ENCODE data around the gene EHBP1L1.

EHBP1L1 gene

GRCh38 chr11:65627202-65627601, 51.3 kb downstream of the EHBP1L1 start:
- H3K27ac ChIP-seq = peak overlapping the region; percentile 16
- no peak for TF ChIP-seq CTCF (conservative IDR thresholded peaks at IDR 0.05; ENCODE audit: low read depth)
- DNase-seq (ENCODE audit: low spot score) = no peak
- CTCF ChIA-PET = no interaction called here
- POLR2A ChIA-PET (ENCODE audit: low non-redundant PET) = no interaction called here

DNA sequence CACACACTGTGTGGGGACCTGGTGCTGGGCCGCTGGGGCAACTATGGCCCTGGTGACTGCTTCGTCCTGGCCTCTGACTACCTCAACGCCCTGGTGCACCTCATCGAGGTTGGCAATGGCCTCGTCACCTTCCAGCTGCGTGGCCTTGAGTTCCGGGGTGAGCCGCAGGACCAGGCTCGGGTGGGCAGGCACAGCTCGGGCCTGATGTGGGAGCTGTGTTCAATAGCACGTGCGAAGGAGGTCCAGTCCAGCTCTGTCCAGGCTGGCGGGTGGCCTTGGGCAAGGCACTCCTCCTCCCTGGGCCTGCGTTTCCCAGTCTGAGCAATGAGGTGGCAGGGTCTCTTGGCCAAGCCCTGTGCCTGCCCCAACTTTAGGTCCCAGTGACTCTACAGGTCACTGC, 53.7 kb downstream of the EHBP1L1 start:
- CTCF ChIA-PET = interaction anchor here (1.7 kb wide), 1 partner anchor 9 kb away, joined by 9 read pairs; the partner anchor contains the start of gene SIPA1
- H3K27ac ChIP-seq = no peak overlapping the region
- TF ChIP-seq CTCF (conservative IDR thresholded peaks at IDR 0.05; ENCODE audit: low read depth) = no peak
- DNase-seq (ENCODE audit: low spot score) = no peak
- POLR2A ChIA-PET (ENCODE audit: low non-redundant PET) = no interaction called here

GRCh38 chr11:65630215-65630614, 54.4 kb downstream of the EHBP1L1 start:
- ChIA-PET POLR2A (ENCODE audit: low non-redundant PET) (no interaction called here), CTCF (no interaction called here)
- no peak for TF ChIP-seq CTCF (conservative IDR thresholded peaks at IDR 0.05; ENCODE audit: low read depth)
- no peak for DNase-seq (ENCODE audit: low spot score)
- no peak overlapping the region for H3K27ac ChIP-seq

DNA sequence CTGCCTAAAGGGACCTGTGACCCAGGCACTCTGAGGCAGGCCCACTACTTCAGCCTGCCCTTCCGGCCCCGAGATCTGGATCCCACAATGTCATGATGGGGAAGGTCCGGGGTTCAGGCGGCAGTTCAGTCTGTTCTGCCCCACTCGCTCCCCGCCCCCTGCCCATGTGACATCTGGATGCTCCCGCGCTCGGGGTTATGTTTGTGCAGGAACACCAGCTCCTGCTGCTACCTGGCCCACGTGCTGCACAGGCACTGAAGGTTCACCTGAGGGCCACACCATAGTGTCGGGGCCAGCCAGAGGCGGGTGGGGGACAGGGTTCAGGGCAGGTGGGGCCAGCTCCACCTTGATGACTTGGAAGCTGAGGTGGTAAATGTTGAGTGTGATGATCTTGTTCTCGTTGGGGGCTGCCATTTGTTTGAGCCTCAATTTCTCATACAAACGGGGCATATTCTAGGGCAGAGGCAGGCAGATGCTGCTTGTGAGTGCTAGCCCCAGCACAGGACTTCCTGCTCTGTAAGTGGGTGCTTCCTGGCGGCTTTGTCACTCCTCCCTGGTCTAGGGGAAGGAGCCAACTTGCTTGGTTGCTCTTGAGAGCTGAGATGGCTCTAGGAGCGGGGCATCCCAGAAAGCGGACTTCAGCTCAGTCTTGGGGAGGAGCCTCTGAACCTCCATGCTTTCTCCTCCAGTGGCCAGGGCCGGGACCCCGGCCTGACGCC, 57.7 kb downstream of the EHBP1L1 start:
- ChIA-PET POLR2A (ENCODE audit: low non-redundant PET) (no interaction called here), CTCF (interaction anchor here (0.7 kb wide), 1 partner anchor 162 kb away, joined by 4 read pairs; no protein-coding TSS in a partner anchor)
- no peak for DNase-seq (ENCODE audit: low spot score)
- H3K27ac ChIP-seq = peak overlapping the region; percentile 33
- no peak for TF ChIP-seq CTCF (conservative IDR thresholded peaks at IDR 0.05; ENCODE audit: low read depth)

DNA sequence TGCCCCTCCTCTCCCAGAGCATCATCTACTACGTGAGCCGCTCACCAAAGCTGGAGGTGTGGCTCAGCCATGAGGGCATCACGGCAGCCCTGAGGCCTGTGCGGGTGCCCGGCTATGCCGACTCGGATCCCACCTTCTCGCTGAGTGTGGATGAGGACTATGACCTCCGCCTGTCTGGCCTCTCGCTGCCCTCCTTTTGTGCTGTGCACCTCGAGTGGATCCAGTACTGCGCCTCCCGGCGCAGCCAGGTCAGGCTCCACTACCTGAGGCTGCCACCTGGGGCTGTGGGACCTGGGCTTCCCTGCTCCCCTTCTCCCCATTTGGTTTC, 58.2 kb downstream of the EHBP1L1 start:
- no peak for TF ChIP-seq CTCF (conservative IDR thresholded peaks at IDR 0.05; ENCODE audit: low read depth)
- H3K27ac ChIP-seq = peak overlapping the region; percentile 33
- DNase-seq (ENCODE audit: low spot score) = no peak
- ChIA-PET POLR2A (ENCODE audit: low non-redundant PET) (no interaction called here), CTCF (no interaction called here)

DNA sequence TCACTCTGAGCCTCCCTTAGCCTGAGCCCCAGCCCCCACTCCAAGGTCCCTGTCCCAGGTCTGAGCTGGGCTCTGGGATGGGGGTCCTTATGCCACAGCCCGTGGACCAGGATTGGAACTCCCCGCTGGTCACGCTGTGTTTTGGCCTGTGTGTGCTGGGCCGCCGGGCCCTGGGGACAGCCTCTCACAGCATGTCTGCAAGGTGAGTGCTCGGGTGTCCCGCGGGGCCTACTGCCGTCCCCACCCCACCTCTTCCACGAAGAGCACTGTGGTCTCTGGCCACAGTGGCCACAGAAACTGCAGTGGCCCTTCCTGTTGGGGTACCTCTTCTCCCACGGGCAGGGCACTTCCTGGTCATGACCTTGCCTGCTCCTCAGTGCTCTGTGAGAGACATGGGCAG, 58.6 kb downstream of the EHBP1L1 start:
- TF ChIP-seq CTCF (conservative IDR thresholded peaks at IDR 0.05; ENCODE audit: low read depth) = no peak
- DNase-seq (ENCODE audit: low spot score) = no peak
- H3K27ac ChIP-seq = no peak overlapping the region
- POLR2A ChIA-PET (ENCODE audit: low non-redundant PET) = no interaction called here
- CTCF ChIA-PET = no interaction called here
